HL-60 (cell line): ENCODE data around the gene RIN3.

Experiments
- DNase-seq, 2 experiments: peaks; one replicate each; pipeline ENCODE4 v3.0.0-alpha.2; 2010 to 2020; ENCODE audit warnings: low read depth in 1 of 2, low spot score in 1 of 2
- H3K27ac ChIP-seq: fragments of 250-450 bp; sonication (Bioruptor Pico); replicated peaks from 2 replicates; pipeline ENCODE4 v1.5.1; 2020; ENCODE audit warnings: mild to moderate bottlenecking, moderate library complexity
- H3K27me3 ChIP-seq: fragments of 250-450 bp; sonication (Bioruptor Pico); 2 replicates; pipeline ENCODE4 v1.5.1; 2021; ENCODE audit warnings: mild to moderate bottlenecking, moderate library complexity; ENCODE audit not compliant: insufficient read depth, poor library complexity, severe bottlenecking
- H3K4me3 ChIP-seq: replicated peaks from 2 replicates; pipeline ENCODE4 v1.5.1; 2011; ENCODE audit warnings: mild to moderate bottlenecking, control low read depth, low read length; ENCODE audit not compliant: insufficient read depth
- GABPA ChIP-seq: IDR thresholded peaks from 2 replicates; pipeline ENCODE4 v1.6.1; 2012; ENCODE audit warnings: low read depth
- POLR2AphosphoS5 ChIP-seq: IDR thresholded peaks from 2 replicates; pipeline ENCODE4 v1.6.1; 2012; ENCODE audit warnings: low read depth
- SPI1 ChIP-seq: IDR thresholded peaks from 2 replicates; pipeline ENCODE4 v1.6.1; 2012; ENCODE audit warnings: low read depth, mild to moderate bottlenecking, borderline replicate concordance
- TF ChIP-seq, protein P1 (sequence below): IDR thresholded peaks from one replicate; pipeline ENCODE4 v1.5.1; 2011; ENCODE audit warnings: low read length, control low read depth, inconsistent platforms; ENCODE audit not compliant: insufficient read depth
- TF ChIP-seq, protein P2 (sequence below): IDR thresholded peaks from 2 replicates; pipeline ENCODE4 v1.6.1; 2012; ENCODE audit warnings: low read depth; ENCODE audit not compliant: insufficient replicate concordance

Gene RIN3

DNA sequence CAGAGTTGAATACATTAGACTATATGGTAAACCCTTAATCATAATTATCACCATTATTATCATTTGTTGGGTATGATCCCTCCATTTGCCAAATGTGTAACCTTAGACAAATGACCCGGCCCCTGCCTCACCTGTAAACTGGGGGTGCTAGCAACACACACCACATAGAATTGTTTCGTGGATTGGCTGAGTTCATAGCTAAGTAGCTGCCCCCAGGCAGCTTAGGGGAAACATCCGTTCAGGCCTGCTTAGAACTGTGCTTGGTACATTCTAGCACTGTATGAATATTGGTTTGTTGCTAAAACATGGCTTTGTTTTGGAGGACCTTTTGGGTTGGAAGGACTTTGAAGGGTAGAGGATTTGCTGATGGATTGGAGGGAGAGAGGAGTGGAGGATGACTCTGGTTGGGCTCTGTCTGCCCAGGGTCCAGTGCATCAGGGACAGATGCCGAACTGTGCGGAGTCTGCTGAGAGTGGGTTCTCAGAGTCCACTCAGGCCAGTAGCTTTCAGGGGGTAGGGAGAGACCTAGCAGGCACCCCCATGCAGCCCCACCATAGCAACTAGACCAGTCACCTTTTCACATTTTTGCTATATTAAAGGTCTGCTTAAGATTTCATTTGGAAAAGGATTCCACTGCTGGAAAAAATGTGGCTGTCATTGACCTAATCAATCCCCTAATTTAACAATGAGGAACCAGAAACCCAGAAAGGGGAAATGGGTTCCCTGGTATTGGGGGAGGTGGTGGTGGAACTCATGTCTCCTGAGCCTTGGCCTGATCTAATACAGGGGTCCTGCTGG, 2.2 kb downstream of the RIN3 start:
- H3K27me3 ChIP-seq: no peaks in the 10 kb centered on the region
- peak overlapping the region; percentile 98 for H3K27ac ChIP-seq
- DNase-seq: peak in 1 of 2 experiments; percentile 49
- H3K4me3 ChIP-seq: no peak overlapping the region
- TF ChIP-seq POLR2AphosphoS5 (no peak), GABPA (no peak), SPI1 (peak; percentile 85)
- TF ChIP-seq, protein P1, sequence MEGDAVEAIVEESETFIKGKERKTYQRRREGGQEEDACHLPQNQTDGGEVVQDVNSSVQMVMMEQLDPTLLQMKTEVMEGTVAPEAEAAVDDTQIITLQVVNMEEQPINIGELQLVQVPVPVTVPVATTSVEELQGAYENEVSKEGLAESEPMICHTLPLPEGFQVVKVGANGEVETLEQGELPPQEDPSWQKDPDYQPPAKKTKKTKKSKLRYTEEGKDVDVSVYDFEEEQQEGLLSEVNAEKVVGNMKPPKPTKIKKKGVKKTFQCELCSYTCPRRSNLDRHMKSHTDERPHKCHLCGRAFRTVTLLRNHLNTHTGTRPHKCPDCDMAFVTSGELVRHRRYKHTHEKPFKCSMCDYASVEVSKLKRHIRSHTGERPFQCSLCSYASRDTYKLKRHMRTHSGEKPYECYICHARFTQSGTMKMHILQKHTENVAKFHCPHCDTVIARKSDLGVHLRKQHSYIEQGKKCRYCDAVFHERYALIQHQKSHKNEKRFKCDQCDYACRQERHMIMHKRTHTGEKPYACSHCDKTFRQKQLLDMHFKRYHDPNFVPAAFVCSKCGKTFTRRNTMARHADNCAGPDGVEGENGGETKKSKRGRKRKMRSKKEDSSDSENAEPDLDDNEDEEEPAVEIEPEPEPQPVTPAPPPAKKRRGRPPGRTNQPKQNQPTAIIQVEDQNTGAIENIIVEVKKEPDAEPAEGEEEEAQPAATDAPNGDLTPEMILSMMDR: no peak
- TF ChIP-seq, protein P2, sequence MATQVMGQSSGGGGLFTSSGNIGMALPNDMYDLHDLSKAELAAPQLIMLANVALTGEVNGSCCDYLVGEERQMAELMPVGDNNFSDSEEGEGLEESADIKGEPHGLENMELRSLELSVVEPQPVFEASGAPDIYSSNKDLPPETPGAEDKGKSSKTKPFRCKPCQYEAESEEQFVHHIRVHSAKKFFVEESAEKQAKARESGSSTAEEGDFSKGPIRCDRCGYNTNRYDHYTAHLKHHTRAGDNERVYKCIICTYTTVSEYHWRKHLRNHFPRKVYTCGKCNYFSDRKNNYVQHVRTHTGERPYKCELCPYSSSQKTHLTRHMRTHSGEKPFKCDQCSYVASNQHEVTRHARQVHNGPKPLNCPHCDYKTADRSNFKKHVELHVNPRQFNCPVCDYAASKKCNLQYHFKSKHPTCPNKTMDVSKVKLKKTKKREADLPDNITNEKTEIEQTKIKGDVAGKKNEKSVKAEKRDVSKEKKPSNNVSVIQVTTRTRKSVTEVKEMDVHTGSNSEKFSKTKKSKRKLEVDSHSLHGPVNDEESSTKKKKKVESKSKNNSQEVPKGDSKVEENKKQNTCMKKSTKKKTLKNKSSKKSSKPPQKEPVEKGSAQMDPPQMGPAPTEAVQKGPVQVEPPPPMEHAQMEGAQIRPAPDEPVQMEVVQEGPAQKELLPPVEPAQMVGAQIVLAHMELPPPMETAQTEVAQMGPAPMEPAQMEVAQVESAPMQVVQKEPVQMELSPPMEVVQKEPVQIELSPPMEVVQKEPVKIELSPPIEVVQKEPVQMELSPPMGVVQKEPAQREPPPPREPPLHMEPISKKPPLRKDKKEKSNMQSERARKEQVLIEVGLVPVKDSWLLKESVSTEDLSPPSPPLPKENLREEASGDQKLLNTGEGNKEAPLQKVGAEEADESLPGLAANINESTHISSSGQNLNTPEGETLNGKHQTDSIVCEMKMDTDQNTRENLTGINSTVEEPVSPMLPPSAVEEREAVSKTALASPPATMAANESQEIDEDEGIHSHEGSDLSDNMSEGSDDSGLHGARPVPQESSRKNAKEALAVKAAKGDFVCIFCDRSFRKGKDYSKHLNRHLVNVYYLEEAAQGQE: no peak

DNA sequence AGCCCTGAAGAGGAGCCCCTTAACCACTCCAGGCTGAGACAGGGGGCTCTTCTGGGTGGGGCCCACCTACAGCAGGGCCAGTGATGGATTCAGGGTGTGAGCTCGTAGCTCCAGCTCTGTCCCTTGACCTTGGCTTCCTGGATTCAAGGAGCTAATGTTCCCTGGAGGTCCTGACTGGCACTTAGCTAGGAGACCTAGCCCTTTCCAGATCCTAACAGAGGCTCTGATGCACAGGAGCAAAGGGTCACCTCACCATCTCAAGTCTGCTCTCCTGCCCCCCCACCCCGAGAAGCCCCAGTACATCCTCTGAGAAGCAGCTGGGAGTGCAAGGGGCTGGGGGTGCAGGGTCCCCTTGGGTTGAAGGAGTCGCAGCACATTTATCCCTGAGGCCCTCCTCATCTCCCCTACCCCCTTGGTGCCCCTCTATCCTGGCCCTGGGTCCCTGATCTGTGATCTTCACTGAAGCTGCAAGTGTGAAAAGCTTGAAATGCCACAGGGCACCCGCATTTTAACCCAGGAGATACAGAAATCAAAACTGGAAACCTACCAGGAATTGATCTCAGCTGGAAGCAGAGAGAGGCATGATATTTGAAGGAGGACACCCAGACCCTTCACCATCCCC, 2.9 kb downstream of the RIN3 start:
- TF ChIP-seq, protein P1: no peak
- TF ChIP-seq GABPA: no peak
- TF ChIP-seq, protein P2: no peak
- no peaks in the 10 kb centered on the region for H3K27me3 ChIP-seq
- H3K4me3 ChIP-seq: no peak overlapping the region
- no peak for DNase-seq
- H3K27ac ChIP-seq: peak overlapping the region; percentile 98

- Histone ChIP-seq H3K4me3 (no peak overlapping the region), H3K27ac (peak overlapping the region; percentile 98), H3K27me3 (no peaks in the 10 kb centered on the region)
- no peak for TF ChIP-seq SPI1
- TF ChIP-seq, protein P1: no peak
- TF ChIP-seq, protein P2: no peak
- no peak for TF ChIP-seq GABPA
- TF ChIP-seq POLR2AphosphoS5: no peak
- DNase-seq: no peak
Observed at GRCh38 chr14:92516966-92517506, 3.5 kb downstream of the RIN3 start.
